HFF-Myc (cell line): Measurements from ENCODE around the gene ARRB1.

Experiments
- DNase-seq: peaks from one replicate; pipeline ENCODE4 v3.0.0-alpha.2; 2011; ENCODE audit warnings: low read depth; ENCODE audit errors: extremely low read depth
- H3K4me3 ChIP-seq: replicated peaks from 2 replicates; pipeline ENCODE4 v1.5.1; 2011; ENCODE audit warnings: low read depth, mild to moderate bottlenecking, control low read depth, low read length
- CTCF ChIP-seq: IDR thresholded peaks from 2 replicates; pipeline ENCODE4 v1.5.1; 2012; ENCODE audit warnings: mild to moderate bottlenecking, low read depth, low read length, control low read depth; ENCODE audit errors: missing control alignments

The ARRB1 gene

DNA sequence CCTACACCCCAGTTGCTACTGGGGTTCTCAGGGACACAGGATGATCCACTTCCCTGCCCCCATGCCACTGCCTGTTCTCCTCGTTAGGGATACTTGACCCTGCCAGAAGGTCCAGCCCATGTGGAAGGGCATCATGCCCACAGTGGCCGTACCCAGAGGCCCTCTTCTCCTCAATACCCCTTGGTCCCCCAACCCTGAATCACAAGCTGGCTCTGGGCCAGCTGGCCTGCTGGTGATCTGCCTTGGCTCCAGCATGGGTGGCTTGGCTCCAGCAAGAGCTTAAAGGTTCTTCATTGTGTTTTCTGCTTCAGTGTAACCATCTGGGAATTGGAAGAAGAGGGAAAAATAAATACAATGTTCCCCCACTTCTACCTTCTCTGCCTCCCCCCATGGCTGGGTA lies 122.0 kb downstream of the ARRB1 start:
- no peak for DNase-seq
- H3K4me3 ChIP-seq = no peak overlapping the region
- TF ChIP-seq CTCF = no peak

DNA sequence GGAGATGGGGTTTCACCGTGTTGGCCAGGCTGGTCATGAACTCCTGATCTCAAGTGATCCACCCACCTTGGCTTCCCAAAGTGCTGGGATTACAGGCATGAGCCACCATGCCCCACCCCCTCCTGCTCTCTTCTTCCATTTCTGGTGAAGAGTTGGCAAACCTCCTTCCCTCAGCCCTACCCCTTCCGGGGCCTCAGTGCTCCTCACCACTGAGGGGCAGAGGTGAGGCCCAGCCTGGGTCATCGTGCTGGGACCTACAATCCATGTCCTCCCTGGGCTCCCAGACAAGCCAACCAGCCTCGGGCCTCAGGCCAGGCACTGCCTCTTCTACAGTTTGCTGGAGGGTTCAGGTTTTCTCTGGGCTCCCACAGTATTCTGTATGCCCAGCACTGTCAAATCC lies 125.7 kb downstream of the ARRB1 start:
- no peak for TF ChIP-seq CTCF
- no peak overlapping the region for H3K4me3 ChIP-seq
- DNase-seq = no peak

GRCh38 chr11:75223954-75224643 lies 127.4 kb downstream of the ARRB1 start:
- no peak overlapping the region for H3K4me3 ChIP-seq
- no peak for DNase-seq
- no peak for TF ChIP-seq CTCF

DNA sequence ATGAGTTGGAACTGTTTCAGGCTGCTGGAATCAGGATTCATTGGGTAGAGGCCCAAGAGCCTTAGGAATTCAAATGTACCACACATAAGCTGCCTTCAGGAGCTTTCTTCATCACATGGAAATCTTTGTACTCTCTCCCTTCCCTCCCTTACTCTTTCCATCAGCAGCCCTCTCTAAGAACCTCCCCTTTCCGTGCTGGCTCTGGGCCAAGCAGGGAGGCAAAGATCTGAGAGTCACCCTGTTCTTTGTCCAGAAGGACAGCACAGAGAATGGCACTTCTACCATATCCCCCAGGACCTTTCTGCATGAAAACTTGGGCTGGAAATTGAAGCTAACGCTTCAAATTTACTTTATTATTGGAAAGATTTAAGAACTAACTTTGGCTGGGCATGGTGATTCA lies 131.6 kb downstream of the ARRB1 start:
- no peak for DNase-seq
- H3K4me3 ChIP-seq = no peak overlapping the region
- TF ChIP-seq CTCF = no peak

GRCh38 chr11:75214843-75215242 lies 136.6 kb downstream of the ARRB1 start:
- no peak for DNase-seq
- no peak for TF ChIP-seq CTCF
- no peak overlapping the region for H3K4me3 ChIP-seq

- no peak overlapping the region for H3K4me3 ChIP-seq
- peak; percentile 76 for DNase-seq
- peak; percentile 56 for TF ChIP-seq CTCF
Observed at GRCh38 chr11:75214411-75214821, 137.0 kb downstream of the ARRB1 start.
